ENCODE results near the gene STK32B. TPM values are rescaled to one million over a fixed set of nuclear protein-coding genes. Genes with fewer than 3 reads are reported as not detected.

The STK32B gene
- total RNA-seq, 1 donor, result 5.3 TPM

DNA sequence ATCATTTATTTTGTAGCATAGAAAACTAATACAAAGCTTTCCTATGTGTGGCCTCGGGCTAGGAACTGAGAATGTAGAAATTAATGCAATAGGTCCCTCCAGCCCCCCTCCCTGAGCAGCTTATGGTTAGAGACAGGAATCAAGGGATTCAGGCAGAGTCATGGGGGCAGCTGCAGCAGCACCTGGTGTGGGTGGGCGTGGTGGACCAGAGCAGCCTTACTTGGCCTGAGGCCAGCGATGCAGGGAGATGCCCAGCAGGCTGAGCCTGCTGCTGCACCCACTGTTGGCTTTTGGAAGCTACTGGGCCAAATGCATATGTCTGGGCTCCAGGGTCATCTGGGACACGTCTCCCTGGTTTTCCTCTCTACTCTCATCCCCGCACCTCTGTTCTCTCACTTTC, 74.0 kb downstream of the STK32B start:
- DNase-seq (ENCODE audit: low read depth), result no peak
- no peak overlapping the region for H3K4me3 ChIP-seq (ENCODE audit: low read depth, low read length)
- TF ChIP-seq, protein P1, sequence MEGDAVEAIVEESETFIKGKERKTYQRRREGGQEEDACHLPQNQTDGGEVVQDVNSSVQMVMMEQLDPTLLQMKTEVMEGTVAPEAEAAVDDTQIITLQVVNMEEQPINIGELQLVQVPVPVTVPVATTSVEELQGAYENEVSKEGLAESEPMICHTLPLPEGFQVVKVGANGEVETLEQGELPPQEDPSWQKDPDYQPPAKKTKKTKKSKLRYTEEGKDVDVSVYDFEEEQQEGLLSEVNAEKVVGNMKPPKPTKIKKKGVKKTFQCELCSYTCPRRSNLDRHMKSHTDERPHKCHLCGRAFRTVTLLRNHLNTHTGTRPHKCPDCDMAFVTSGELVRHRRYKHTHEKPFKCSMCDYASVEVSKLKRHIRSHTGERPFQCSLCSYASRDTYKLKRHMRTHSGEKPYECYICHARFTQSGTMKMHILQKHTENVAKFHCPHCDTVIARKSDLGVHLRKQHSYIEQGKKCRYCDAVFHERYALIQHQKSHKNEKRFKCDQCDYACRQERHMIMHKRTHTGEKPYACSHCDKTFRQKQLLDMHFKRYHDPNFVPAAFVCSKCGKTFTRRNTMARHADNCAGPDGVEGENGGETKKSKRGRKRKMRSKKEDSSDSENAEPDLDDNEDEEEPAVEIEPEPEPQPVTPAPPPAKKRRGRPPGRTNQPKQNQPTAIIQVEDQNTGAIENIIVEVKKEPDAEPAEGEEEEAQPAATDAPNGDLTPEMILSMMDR (IDR thresholded peaks at IDR 0.05; ENCODE audit: insufficient read depth, low read length), result no peak

DNA sequence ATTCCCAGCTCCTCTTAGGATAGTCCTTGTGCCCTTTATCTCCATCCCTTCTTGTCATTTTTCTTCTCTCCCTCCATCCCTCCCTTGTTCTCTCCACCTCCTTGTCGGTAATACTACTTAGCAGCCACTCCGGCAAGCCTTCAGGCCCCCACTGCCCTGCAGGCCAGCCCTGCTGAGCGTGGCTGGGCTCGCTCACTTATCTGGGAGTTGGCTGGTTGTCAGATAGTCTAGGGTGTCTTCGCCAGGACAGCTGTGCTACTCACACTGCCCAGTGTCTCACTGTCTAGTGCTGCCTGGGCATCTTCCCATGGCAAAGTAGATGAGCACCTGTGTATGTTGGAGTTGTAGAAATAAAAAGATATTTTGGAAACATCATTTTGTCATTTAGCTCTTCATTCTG, 75.0 kb downstream of the STK32B start:
- TF ChIP-seq, protein P1 (IDR thresholded peaks at IDR 0.05; ENCODE audit: insufficient read depth, low read length), result no peak
- no peak overlapping the region for H3K4me3 ChIP-seq (ENCODE audit: low read depth, low read length)
- no peak for DNase-seq (ENCODE audit: low read depth)

DNA sequence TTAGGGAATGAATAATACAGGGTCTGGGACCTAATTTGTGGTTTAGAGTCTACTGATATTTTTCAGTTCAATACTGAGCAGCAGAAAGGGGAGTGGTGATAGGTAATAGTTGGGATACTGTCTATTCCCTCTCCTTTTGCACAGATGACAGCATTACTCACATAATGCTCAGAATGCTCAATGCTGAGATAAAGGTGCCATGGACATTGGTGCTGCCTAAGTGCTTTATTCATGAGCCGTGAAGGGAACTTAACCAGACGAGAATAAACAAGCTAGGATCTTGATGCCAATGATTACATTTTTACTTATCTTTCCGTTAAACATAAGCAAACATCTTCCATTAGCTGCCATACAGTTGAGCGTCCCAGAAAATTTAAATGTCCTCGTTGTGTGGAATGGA, 75.6 kb downstream of the STK32B start:
- DNase-seq (ENCODE audit: low read depth), result no peak
- TF ChIP-seq, protein P1 (IDR thresholded peaks at IDR 0.05; ENCODE audit: insufficient read depth, low read length), result no peak
- H3K4me3 ChIP-seq (ENCODE audit: low read depth, low read length), result no peak overlapping the region

DNA sequence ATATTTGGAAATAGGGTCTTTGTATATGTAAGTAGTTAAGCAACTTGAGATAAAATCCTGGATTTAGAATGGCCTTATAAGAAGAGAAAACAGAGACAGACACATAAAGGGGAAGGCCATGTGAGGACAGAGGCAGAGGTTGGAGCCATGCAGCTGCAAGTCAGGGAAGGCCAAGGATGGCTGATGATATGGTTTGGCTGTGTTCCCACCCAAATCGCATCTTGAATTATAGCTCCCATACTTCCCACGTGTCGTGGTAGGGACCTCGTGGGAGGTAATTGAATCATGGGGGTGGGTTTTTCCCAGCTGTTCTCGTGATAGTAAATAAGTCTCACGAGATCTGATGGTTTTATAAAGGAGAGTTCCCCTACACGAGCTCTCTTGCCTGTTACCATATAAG, 76.3 kb downstream of the STK32B start:
- no peak overlapping the region for H3K4me3 ChIP-seq (ENCODE audit: low read depth, low read length)
- DNase-seq (ENCODE audit: low read depth), result no peak
- TF ChIP-seq, protein P1 (IDR thresholded peaks at IDR 0.05; ENCODE audit: insufficient read depth, low read length), result no peak

DNA sequence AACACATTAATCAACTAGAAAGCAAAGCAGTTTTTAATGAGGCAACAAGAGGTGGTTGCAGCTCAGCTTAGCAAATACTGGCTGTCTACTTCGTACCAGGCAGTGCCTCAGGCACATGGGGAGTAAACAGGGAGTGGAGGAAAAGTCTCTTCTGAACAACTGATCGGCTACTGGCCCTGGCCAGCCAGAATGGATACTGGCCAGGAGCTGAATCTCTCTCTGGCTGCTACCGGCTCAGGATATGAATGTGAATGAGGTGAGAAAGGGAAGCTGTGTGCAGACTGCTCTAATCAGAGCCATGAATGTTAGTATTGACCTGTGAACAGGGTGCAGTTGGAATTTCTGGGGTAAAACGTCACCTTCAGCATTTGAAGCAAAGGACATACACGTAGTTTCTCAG, 77.3 kb downstream of the STK32B start:
- no peak overlapping the region for H3K4me3 ChIP-seq (ENCODE audit: low read depth, low read length)
- TF ChIP-seq, protein P1 (IDR thresholded peaks at IDR 0.05; ENCODE audit: insufficient read depth, low read length), result no peak
- DNase-seq (ENCODE audit: low read depth), result no peak

DNA sequence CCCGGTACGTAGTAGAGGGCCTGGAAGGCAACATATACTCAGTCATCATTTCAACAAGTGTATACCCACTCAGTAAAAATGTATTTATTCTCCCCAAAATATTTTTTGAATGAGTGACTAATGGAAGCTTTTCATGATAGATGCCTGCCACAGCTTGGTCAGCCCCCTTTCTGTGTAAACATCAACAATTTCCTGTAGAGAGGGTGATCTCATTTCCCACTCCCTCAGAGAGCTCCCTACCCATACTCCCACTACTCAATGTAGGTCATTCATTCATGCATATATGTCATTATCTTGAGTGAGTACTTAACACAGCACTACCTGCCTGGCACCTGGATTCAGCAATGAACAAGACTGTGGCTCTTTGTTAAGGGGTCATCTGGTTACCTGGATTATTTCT, 81.9 kb downstream of the STK32B start:
- DNase-seq (ENCODE audit: low read depth), result no peak
- TF ChIP-seq, protein P1 (IDR thresholded peaks at IDR 0.05; ENCODE audit: insufficient read depth, low read length), result no peak

DNA sequence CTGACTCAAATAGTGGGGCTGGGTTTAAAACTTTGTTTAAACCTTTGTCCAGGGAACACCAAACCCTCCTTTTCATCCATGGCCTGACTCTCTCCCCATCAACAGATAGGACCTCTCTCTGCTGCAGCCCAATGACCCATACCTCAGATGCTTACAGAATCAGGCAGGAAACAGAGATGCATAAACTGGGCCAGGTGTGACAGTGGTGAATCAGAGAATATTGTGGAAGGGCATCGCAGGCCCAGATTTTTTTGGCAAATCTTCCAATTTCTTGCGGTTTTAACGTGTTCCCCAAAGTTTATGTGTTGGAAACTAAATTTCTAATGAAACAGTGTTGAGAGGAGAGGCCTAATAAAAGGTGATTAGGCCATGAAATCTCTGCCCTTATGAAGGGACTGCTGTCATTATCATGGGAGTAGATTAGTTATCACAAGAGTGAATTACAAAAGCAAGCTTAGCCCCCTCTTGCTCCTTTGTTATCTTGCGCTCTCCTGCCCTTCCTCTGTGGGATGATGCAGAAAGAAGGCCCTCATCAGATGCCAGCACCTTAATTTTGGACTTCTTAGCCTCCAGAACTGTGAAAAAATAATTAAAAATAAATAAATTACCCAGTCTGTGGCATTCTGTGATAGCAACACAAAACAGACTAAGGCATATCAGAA, 82.8 kb downstream of the STK32B start:
- TF ChIP-seq, protein P1 (IDR thresholded peaks at IDR 0.05; ENCODE audit: insufficient read depth, low read length), result no peak
- no peak overlapping the region for H3K4me3 ChIP-seq (ENCODE audit: low read depth, low read length)
- no peak for DNase-seq (ENCODE audit: low read depth)

More for the DNA sequence above, 81.9 kb downstream of the STK32B start:
- no peak overlapping the region for H3K4me3 ChIP-seq (ENCODE audit: low read depth, low read length)

Measured in fibroblast of the aortic adventitia (primary cell).